ENCODE measurements around the gene ZNF41. TPM values are rescaled to one million over a fixed set of nuclear protein-coding genes. Genes with fewer than 3 reads are reported as not detected.
"Not testable (repeated sequence)": the region's sequence is repeated elsewhere in the genome, so short reads cannot be mapped to it uniquely, and the experiment has no call there.

Gene ZNF41
- total RNA-seq, 4 donors from 2014 or later, result 5.5 to 11.3 (median 6.5) TPM

DNA sequence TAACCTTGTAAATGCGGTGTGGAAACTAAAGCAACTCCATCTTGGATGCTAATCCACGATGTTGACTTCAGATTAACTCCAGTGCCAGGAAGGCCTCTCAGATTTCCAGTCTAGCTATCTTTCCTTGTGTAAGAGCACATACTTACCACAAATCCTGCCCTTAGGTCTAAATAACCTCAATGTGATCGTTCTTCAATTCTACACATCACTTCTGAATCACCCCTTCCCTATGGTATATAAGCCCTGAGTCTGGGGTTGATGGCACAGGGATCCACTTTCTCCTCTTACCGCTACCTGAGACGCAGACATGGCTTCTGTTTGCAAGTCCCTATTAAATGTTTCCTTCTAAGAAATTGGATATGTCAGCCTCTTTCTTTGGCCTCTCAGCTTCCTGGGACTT, 17.5 kb upstream of the ZNF41 start:
- 82% methylated on average over 5 of the region's 5 CpGs for WGBS
- no peaks in the 10 kb centered on the region for H3K9me3 ChIP-seq
- peaks cover 3% of the 10 kb centered on the region for H3K4me1 ChIP-seq
- H3K27ac ChIP-seq, result no peak overlapping the region
- no peak for DNase-seq (ENCODE audit: low spot score in 2 of 2)
- H3K36me3 ChIP-seq, result no peaks in the 10 kb centered on the region
- no peaks in the 10 kb centered on the region for H3K27me3 ChIP-seq
- no peak for TF ChIP-seq EP300 (IDR thresholded peaks at IDR 0.05)
- no peak overlapping the region for H3K4me3 ChIP-seq

GRCh38 chrX:47499293-47499692, 16.3 kb upstream of the ZNF41 start:
- Histone ChIP-seq H3K27ac (no peak overlapping the region), H3K36me3 (no peaks in the 10 kb centered on the region), H3K4me1 (peaks cover 3% of the 10 kb centered on the region), H3K27me3 (no peaks in the 10 kb centered on the region), H3K9me3 (no peaks in the 10 kb centered on the region), H3K4me3 (no peak overlapping the region)
- WGBS, result 52% methylated on average over 2 of the region's 3 CpGs
- TF ChIP-seq POLR2A (IDR thresholded peaks at IDR 0.05), result no peak
- no peak for TF ChIP-seq POLR2AphosphoS5 (IDR thresholded peaks at IDR 0.05)
- TF ChIP-seq, protein P1, sequence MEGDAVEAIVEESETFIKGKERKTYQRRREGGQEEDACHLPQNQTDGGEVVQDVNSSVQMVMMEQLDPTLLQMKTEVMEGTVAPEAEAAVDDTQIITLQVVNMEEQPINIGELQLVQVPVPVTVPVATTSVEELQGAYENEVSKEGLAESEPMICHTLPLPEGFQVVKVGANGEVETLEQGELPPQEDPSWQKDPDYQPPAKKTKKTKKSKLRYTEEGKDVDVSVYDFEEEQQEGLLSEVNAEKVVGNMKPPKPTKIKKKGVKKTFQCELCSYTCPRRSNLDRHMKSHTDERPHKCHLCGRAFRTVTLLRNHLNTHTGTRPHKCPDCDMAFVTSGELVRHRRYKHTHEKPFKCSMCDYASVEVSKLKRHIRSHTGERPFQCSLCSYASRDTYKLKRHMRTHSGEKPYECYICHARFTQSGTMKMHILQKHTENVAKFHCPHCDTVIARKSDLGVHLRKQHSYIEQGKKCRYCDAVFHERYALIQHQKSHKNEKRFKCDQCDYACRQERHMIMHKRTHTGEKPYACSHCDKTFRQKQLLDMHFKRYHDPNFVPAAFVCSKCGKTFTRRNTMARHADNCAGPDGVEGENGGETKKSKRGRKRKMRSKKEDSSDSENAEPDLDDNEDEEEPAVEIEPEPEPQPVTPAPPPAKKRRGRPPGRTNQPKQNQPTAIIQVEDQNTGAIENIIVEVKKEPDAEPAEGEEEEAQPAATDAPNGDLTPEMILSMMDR (IDR thresholded peaks at IDR 0.05), result no peak
- no peak for TF ChIP-seq EP300 (IDR thresholded peaks at IDR 0.05)
- no peak for DNase-seq (ENCODE audit: low spot score in 2 of 2)

GRCh38 chrX:47498411-47498810, 15.4 kb upstream of the ZNF41 start:
- H3K27ac ChIP-seq, result no peak overlapping the region
- DNase-seq (ENCODE audit: low spot score in 2 of 2), result no peak
- no peak overlapping the region for H3K4me3 ChIP-seq
- TF ChIP-seq EP300 (IDR thresholded peaks at IDR 0.05) (no peak), POLR2A (IDR thresholded peaks at IDR 0.05) (no peak), POLR2AphosphoS5 (IDR thresholded peaks at IDR 0.05) (no peak)
- TF ChIP-seq, protein P1 (IDR thresholded peaks at IDR 0.05), result no peak
- H3K27me3 ChIP-seq, result no peaks in the 10 kb centered on the region
- H3K4me1 ChIP-seq, result peaks cover 3% of the 10 kb centered on the region
- H3K9me3 ChIP-seq, result no peaks in the 10 kb centered on the region
- H3K36me3 ChIP-seq, result no peaks in the 10 kb centered on the region
- 72% methylated on average over 4 of the region's 4 CpGs for WGBS

- no peak overlapping the region for H3K4me3 ChIP-seq
- H3K36me3 ChIP-seq, result no peaks in the 10 kb centered on the region
- H3K27ac ChIP-seq, result no peak overlapping the region
- TF ChIP-seq, protein P1 (IDR thresholded peaks at IDR 0.05), result no peak
- TF ChIP-seq POLR2AphosphoS5 (IDR thresholded peaks at IDR 0.05) (no peak), POLR2A (IDR thresholded peaks at IDR 0.05) (no peak), EP300 (IDR thresholded peaks at IDR 0.05) (no peak)
- peaks cover 3% of the 10 kb centered on the region for H3K4me1 ChIP-seq
- H3K27me3 ChIP-seq, result no peaks in the 10 kb centered on the region
- WGBS, result 60% methylated on average over 2 of the region's 2 CpGs
- DNase-seq (ENCODE audit: low spot score in 2 of 2), result no peak
- no peaks in the 10 kb centered on the region for H3K9me3 ChIP-seq
These were observed 14.4 kb upstream of the ZNF41 start for GRCh38 chrX:47497271-47497888.

DNA sequence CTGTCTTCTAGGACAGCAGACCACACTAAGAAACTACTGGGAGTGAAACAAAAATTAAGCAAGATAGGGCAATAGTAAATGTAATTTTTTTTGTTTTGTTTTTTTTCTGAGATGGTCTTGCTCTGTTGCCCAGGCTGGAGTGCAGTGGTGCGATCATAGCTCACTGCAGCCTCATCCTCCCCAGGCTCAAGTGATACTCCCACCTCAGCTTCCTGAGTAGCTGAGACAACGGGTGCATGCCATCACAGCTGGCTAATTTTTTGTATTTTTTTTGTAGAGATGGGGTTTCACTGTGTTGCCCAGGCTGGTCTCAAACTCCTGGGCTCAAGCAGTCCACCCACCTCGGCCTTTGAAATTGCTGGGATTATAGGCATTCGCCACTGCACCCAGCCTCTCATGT, 9.1 kb upstream of the ZNF41 start:
- not testable (repeated sequence) for H3K27me3 ChIP-seq; DNase-seq (ENCODE audit: low spot score in 2 of 2); H3K36me3 ChIP-seq; H3K9me3 ChIP-seq; H3K4me3 ChIP-seq; H3K27ac ChIP-seq; H3K4me1 ChIP-seq
- 85% methylated on average over 4 of the region's 4 CpGs for WGBS

- no peak overlapping the region for H3K27ac ChIP-seq
- WGBS, result 74% methylated on average over 6 of the region's 6 CpGs
- no peak overlapping the region for H3K4me3 ChIP-seq
- H3K36me3 ChIP-seq, result no peaks in the 10 kb centered on the region
- TF ChIP-seq POLR2AphosphoS5 (IDR thresholded peaks at IDR 0.05) (no peak), EP300 (IDR thresholded peaks at IDR 0.05) (no peak), POLR2A (IDR thresholded peaks at IDR 0.05) (no peak)
- TF ChIP-seq, protein P1 (IDR thresholded peaks at IDR 0.05), result no peak
- no peak for DNase-seq (ENCODE audit: low spot score in 2 of 2)
- H3K27me3 ChIP-seq, result no peaks in the 10 kb centered on the region
- no peaks in the 10 kb centered on the region for H3K4me1 ChIP-seq
- no peaks in the 10 kb centered on the region for H3K9me3 ChIP-seq
These were observed 6.7 kb upstream of the ZNF41 start for GRCh38 chrX:47489507-47490275.
